HepG2 (cell line): ENCODE data around the gene GABBR2.

ENCODE experiments used
- CCAR2 ChIP-seq: fragments of 200-400 bp; formaldehyde crosslinking; optimal IDR thresholded peaks from 2 replicates; pipeline ENCODE3; 2018; ENCODE audit warnings: low read depth, mild to moderate bottlenecking, low read length, moderate library complexity
- CTCF ChIP-seq: sonication (generic); formaldehyde crosslinking; IDR thresholded peaks from 2 replicates; pipeline ENCODE4 v1.5.0; 2020; ENCODE audit warnings: mild to moderate bottlenecking, missing genetic modification reagents, moderate library complexity
- EED ChIP-seq: sonication (generic); formaldehyde crosslinking; IDR thresholded peaks from 2 replicates; pipeline ENCODE4 v1.5.0; 2020; ENCODE audit warnings: mild to moderate bottlenecking, missing genetic modification reagents
- FOSL1 ChIP-seq: sonication (generic); formaldehyde crosslinking; IDR thresholded peaks from 2 replicates; pipeline ENCODE4 v1.9.0; 2021; ENCODE audit warnings: missing genetic modification reagents, borderline replicate concordance
- JUND ChIP-seq: sonication (generic); formaldehyde crosslinking; IDR thresholded peaks from 2 replicates; pipeline ENCODE4 v1.8.0; 2022; ENCODE audit warnings: mild to moderate bottlenecking, missing genetic modification reagents
- MAX ChIP-seq: IDR thresholded peaks from 2 replicates; pipeline ENCODE4 v1.6.1; 2012; ENCODE audit warnings: inconsistent platforms
- POLR2A ChIP-seq, 2 experiments: IDR thresholded peaks; 2 replicates each; pipeline ENCODE4 v1.6.1; 2011; ENCODE audit warnings: low read depth in 2 of 2, low read length in 2 of 2, mild to moderate bottlenecking in 1 of 2, moderate library complexity in 1 of 2; ENCODE audit not compliant: insufficient read depth in 1 of 2
- RFX1 ChIP-seq: fragments of 450-650 bp; IDR thresholded peaks from 2 replicates; pipeline ENCODE4 v1.6.1; 2017
- YY1 ChIP-seq: IDR thresholded peaks from 2 replicates; pipeline ENCODE4 v1.6.1; 2011; ENCODE audit warnings: low read length, low read depth, moderate library complexity, mild to moderate bottlenecking; ENCODE audit not compliant: insufficient read depth, insufficient replicate concordance
- ZNF224 ChIP-seq: sonication (generic); formaldehyde crosslinking; IDR thresholded peaks from 2 replicates; pipeline ENCODE4 v1.5.0; 2020; ENCODE audit warnings: mild to moderate bottlenecking, missing genetic modification reagents
- ZNF558 ChIP-seq: sonication (generic); formaldehyde crosslinking; IDR thresholded peaks from 2 replicates; pipeline ENCODE4 v1.9.0; 2022; ENCODE audit warnings: mild to moderate bottlenecking, missing genetic modification reagents, borderline replicate concordance

GRCh38 chr9:98432960-98433359, 275.8 kb downstream of the GABBR2 start:
- TF ChIP-seq FOSL1: no peak
- no peak for TF ChIP-seq YY1
- no peak for TF ChIP-seq RFX1
- no peak for TF ChIP-seq ZNF558 (CRISPR knock-in tag)
- TF ChIP-seq POLR2A (IDR thresholded peaks at IDR 0.05; ENCODE audit: insufficient read depth in 1 of 2, low read depth in 2 of 2, low read length in 2 of 2): no peak
- TF ChIP-seq JUND (CRISPR knock-in tag): no peak
- TF ChIP-seq ZNF224 (CRISPR knock-in tag): no peak
- TF ChIP-seq EED (CRISPR knock-in tag): no peak
- no peak for TF ChIP-seq MAX
- no peak for TF ChIP-seq CTCF (CRISPR knock-in tag)
- TF ChIP-seq CCAR2: no peak
